Stimulated activated CD8-positive, alpha-beta memory T cell treated with anti-CD3 and anti-CD28 coated beads, Interleukin-4, amount 100 ng/mL, for 4 hours (primary cell): Measurements from ENCODE around the gene RBM27.
"Not testable (repeated sequence)": the region's sequence is repeated elsewhere in the genome, so short reads cannot be mapped to it uniquely, and the experiment has no call there.

Experiments used
- DNase-seq, 2 donors: peaks; one replicate each; pipeline ENCODE4 v3.0.0-alpha.2; 2020; ENCODE audit warnings: low read depth in 2 of 2, low spot score in 1 of 2

The RBM27 gene

GRCh38 chr5:146203011-146203871 is at the start of gene RBM27:
Gene RBM27 (plus strand): TSS chr5:146203605. CDS start chr5:146203766, 161 bp downstream.
- peak; percentile 93 to 96 for DNase-seq

- no peak for DNase-seq
Observed at GRCh38 chr5:146158255-146158654, 45.1 kb upstream of the RBM27 start.

GRCh38 chr5:146164382-146164781 is 39.0 kb upstream of the RBM27 start:
- no peak for DNase-seq

- DNase-seq, result no peak
Observed at GRCh38 chr5:146165460-146165859, 37.9 kb upstream of the RBM27 start.

- DNase-seq, result no peak
Observed at GRCh38 chr5:146165903-146166302, 37.5 kb upstream of the RBM27 start.

- no peak for DNase-seq
Observed at GRCh38 chr5:146169076-146169475, 34.3 kb upstream of the RBM27 start.

- not testable (repeated sequence) for DNase-seq
Observed at GRCh38 chr5:146173049-146173448, 30.4 kb upstream of the RBM27 start.

GRCh38 chr5:146173597-146173996 is 29.8 kb upstream of the RBM27 start:
- DNase-seq, result no peak

- no peak for DNase-seq
Observed at GRCh38 chr5:146176805-146177204, 26.6 kb upstream of the RBM27 start.

GRCh38 chr5:146179696-146180095 is 23.7 kb upstream of the RBM27 start:
- DNase-seq, result no peak

GRCh38 chr5:146183403-146183802 is 20.0 kb upstream of the RBM27 start:
- not testable (repeated sequence) for DNase-seq

- no peak for DNase-seq
Observed at GRCh38 chr5:146185161-146185560, 18.2 kb upstream of the RBM27 start.

- no peak for DNase-seq
Observed at GRCh38 chr5:146188358-146188757, 15.0 kb upstream of the RBM27 start.

GRCh38 chr5:146192571-146193043 is 10.8 kb upstream of the RBM27 start:
- no peak for DNase-seq

GRCh38 chr5:146193285-146193684 is 10.1 kb upstream of the RBM27 start:
- DNase-seq, result no peak

GRCh38 chr5:146194997-146195396 is 8.4 kb upstream of the RBM27 start:
- not testable (repeated sequence) for DNase-seq

- no peak for DNase-seq
Observed at GRCh38 chr5:146196459-146197048, 6.9 kb upstream of the RBM27 start.

- DNase-seq, result no peak
Observed at GRCh38 chr5:146199176-146199815, 4.1 kb upstream of the RBM27 start.

GRCh38 chr5:146201795-146202194 is 1.6 kb upstream of the RBM27 start:
- DNase-seq, result not testable (repeated sequence)

GRCh38 chr5:146203872-146204192 is 427 bp downstream of the RBM27 start:
- peak in 1 of 2 donors; percentile 10 for DNase-seq

GRCh38 chr5:146205499-146206202 is 2.2 kb downstream of the RBM27 start:
- no peak for DNase-seq
